ENCODE data around the gene TAB3.

The TAB3 gene

GRCh38 chrX:30889147-30890140 lies at the start of gene TAB3:
Gene TAB3, minus strand, starts transcription at chrX:30889254. Its CDS starts 29,666 bp downstream, at chrX:30859588.
- peak; percentile 99 for DNase-seq

GRCh38 chrX:30938295-30938694 lies 49.2 kb upstream of the TAB3 start:
- no peak for DNase-seq

- DNase-seq: peak; percentile 22
Measured at GRCh38 chrX:30935985-30936384, 46.9 kb upstream of the TAB3 start.

GRCh38 chrX:30931920-30932319 lies 42.9 kb upstream of the TAB3 start:
- DNase-seq: no peak

- no peak for DNase-seq
Measured at GRCh38 chrX:30930679-30931078, 41.6 kb upstream of the TAB3 start.

GRCh38 chrX:30930143-30930542 lies 41.1 kb upstream of the TAB3 start:
- DNase-seq: no peak

- no peak for DNase-seq
Measured at GRCh38 chrX:30920271-30920670, 31.2 kb upstream of the TAB3 start.

- no peak for DNase-seq
Measured at GRCh38 chrX:30918480-30918879, 29.4 kb upstream of the TAB3 start.

- DNase-seq: no peak
Measured at GRCh38 chrX:30913492-30913891, 24.4 kb upstream of the TAB3 start.

GRCh38 chrX:30910124-30910860 lies 21.2 kb upstream of the TAB3 start:
- no peak for DNase-seq

- no peak for DNase-seq
Measured at GRCh38 chrX:30906726-30907125, 17.7 kb upstream of the TAB3 start.

GRCh38 chrX:30905321-30905720 lies 16.3 kb upstream of the TAB3 start:
- DNase-seq: no peak

GRCh38 chrX:30904632-30905031 lies 15.6 kb upstream of the TAB3 start:
- no peak for DNase-seq

GRCh38 chrX:30904186-30904585 lies 15.1 kb upstream of the TAB3 start:
- no peak for DNase-seq

GRCh38 chrX:30900227-30900626 lies 11.2 kb upstream of the TAB3 start:
- DNase-seq: no peak

- DNase-seq: no peak
Measured at GRCh38 chrX:30898886-30899285, 9.8 kb upstream of the TAB3 start.

GRCh38 chrX:30895370-30895769 lies 6.3 kb upstream of the TAB3 start:
- DNase-seq: no peak

GRCh38 chrX:30893206-30893605 lies 4.2 kb upstream of the TAB3 start:
- DNase-seq: no peak

GRCh38 chrX:30892591-30892990 lies 3.5 kb upstream of the TAB3 start:
- DNase-seq: no peak

- peak; percentile 38 for DNase-seq
Measured at GRCh38 chrX:30888526-30889146, 418 bp downstream of the TAB3 start.

- DNase-seq: no peak
Measured at GRCh38 chrX:30887721-30888120, 1.3 kb downstream of the TAB3 start.

- no peak for DNase-seq
Measured at GRCh38 chrX:30887288-30887687, 1.8 kb downstream of the TAB3 start.

- DNase-seq: no peak
Measured at GRCh38 chrX:30885136-30885535, 3.9 kb downstream of the TAB3 start.

- no peak for DNase-seq
Measured at GRCh38 chrX:30883138-30883537, 5.9 kb downstream of the TAB3 start.
